SK-N-SH treated with all-trans-retinoic acid at 6 μM for 48 hours (cell line): ENCODE measurements around the gene MSX1.
"Not testable (repeated sequence)": the region's sequence is repeated elsewhere in the genome, so short reads cannot be mapped to it uniquely, and the experiment has no call there.

Experiments
- ATAC-seq: fragments of 200-7000 bp; cut with Tn5 transposase; 3 replicates; pipeline ENCODE4 v1.9.1; 2020; ENCODE audit warnings: mild to moderate bottlenecking, moderate library complexity
- ARNTL ChIP-seq: fragments of 450-650 bp; formaldehyde crosslinking; IDR thresholded peaks from 2 replicates; pipeline ENCODE4 v1.5.0; 2020; ENCODE audit warnings: low read depth, mild to moderate bottlenecking, moderate library complexity, borderline replicate concordance
- BACH2 ChIP-seq: fragments of 250-450 bp; sonication (Bioruptor Pico); IDR thresholded peaks from 2 replicates; pipeline ENCODE4 v1.9.0; 2021; ENCODE audit warnings: mild to moderate bottlenecking, borderline replicate concordance
- CSDC2 ChIP-seq: fragments of 250-450 bp; sonication (Bioruptor Pico); IDR thresholded peaks from 2 replicates; pipeline ENCODE4 v1.5.0; 2020; ENCODE audit warnings: mild to moderate bottlenecking, moderate library complexity
- ESRRG ChIP-seq: fragments of 250-450 bp; sonication (Bioruptor Pico); IDR thresholded peaks from 2 replicates; pipeline ENCODE4 v1.6.1; 2021; ENCODE audit warnings: mild to moderate bottlenecking
- GLIS3 ChIP-seq: fragments of 250-450 bp; sonication (Bioruptor Pico); IDR thresholded peaks from 2 replicates; pipeline ENCODE4 v1.5.0; 2020; ENCODE audit warnings: mild to moderate bottlenecking, moderate library complexity
- ISL1 ChIP-seq: fragments of 250-450 bp; sonication (Bioruptor Pico); IDR thresholded peaks from 2 replicates; pipeline ENCODE4 v2.1.2; 2022; ENCODE audit warnings: mild to moderate bottlenecking, moderate library complexity
- OSR1 ChIP-seq: fragments of 250-450 bp; sonication (Bioruptor Pico); IDR thresholded peaks from 2 replicates; pipeline ENCODE4 v1.8.0; 2022; ENCODE audit warnings: moderate library complexity, mild to moderate bottlenecking, inconsistent platforms
- PPARA ChIP-seq: fragments of 250-450 bp; sonication (Bioruptor Pico); IDR thresholded peaks from 2 replicates; pipeline ENCODE4 v1.5.0; 2020; ENCODE audit warnings: mild to moderate bottlenecking, borderline replicate concordance
- RARB ChIP-seq: fragments of 250-450 bp; sonication (Bioruptor Pico); IDR thresholded peaks from 2 replicates; pipeline ENCODE4 v1.8.0; 2021; ENCODE audit warnings: mild to moderate bottlenecking, moderate library complexity
- SNAI2 ChIP-seq: fragments of 250-450 bp; sonication (Bioruptor Pico); IDR thresholded peaks from 2 replicates; pipeline ENCODE4 v1.5.0; 2020; ENCODE audit warnings: mild to moderate bottlenecking, moderate library complexity
- TCF4 ChIP-seq: fragments of 250-450 bp; sonication (Bioruptor Pico); IDR thresholded peaks from 2 replicates; pipeline ENCODE4 v1.8.0; 2021; ENCODE audit warnings: mild to moderate bottlenecking, moderate library complexity, borderline replicate concordance
- TOX ChIP-seq: fragments of 250-450 bp; sonication (Bioruptor Pico); IDR thresholded peaks from 2 replicates; pipeline ENCODE4 v1.8.0; 2021; ENCODE audit warnings: mild to moderate bottlenecking, moderate library complexity, borderline replicate concordance
- ZC3H10 ChIP-seq: fragments of 250-450 bp; sonication (Bioruptor Pico); IDR thresholded peaks from 2 replicates; pipeline ENCODE4 v1.5.1; 2021; ENCODE audit warnings: mild to moderate bottlenecking, moderate library complexity
- ZFP3 ChIP-seq: fragments of 250-450 bp; sonication (Bioruptor Pico); IDR thresholded peaks from 2 replicates; pipeline ENCODE4 v1.5.0; 2020; ENCODE audit warnings: mild to moderate bottlenecking, moderate library complexity
- ZFP30 ChIP-seq: fragments of 450-650 bp; formaldehyde crosslinking; IDR thresholded peaks from 2 replicates; pipeline ENCODE4 v1.5.0; 2022; ENCODE audit warnings: mild to moderate bottlenecking, moderate library complexity
- ZNF565 ChIP-seq: fragments of 450-650 bp; formaldehyde crosslinking; conservative IDR thresholded peaks from 2 replicates; pipeline ENCODE4 v1.5.0; 2020; ENCODE audit warnings: low read depth, mild to moderate bottlenecking, moderate library complexity
- ZNF70 ChIP-seq: fragments of 450-650 bp; formaldehyde crosslinking; IDR thresholded peaks from 2 replicates; pipeline ENCODE4 v1.5.0; 2020; ENCODE audit warnings: mild to moderate bottlenecking, moderate library complexity
- TF ChIP-seq, protein P1 (sequence below): fragments of 250-450 bp; sonication (Bioruptor Pico); IDR thresholded peaks from 2 replicates; pipeline ENCODE4 v1.5.1; 2020; ENCODE audit warnings: low read depth, mild to moderate bottlenecking, moderate library complexity
- TF ChIP-seq, protein P2 (sequence below): fragments of 250-450 bp; sonication (Bioruptor Pico); IDR thresholded peaks from 2 replicates; pipeline ENCODE4 v1.8.0; 2021; ENCODE audit warnings: low read depth, mild to moderate bottlenecking, moderate library complexity, borderline replicate concordance
- TF ChIP-seq, protein P3 (sequence below): fragments of 250-450 bp; sonication (Bioruptor Pico); IDR thresholded peaks from 2 replicates; pipeline ENCODE4 v1.5.1; 2021; ENCODE audit warnings: mild to moderate bottlenecking, moderate library complexity
- TF ChIP-seq, protein P4 (sequence below): fragments of 250-450 bp; sonication (Bioruptor Pico); IDR thresholded peaks from 2 replicates; pipeline ENCODE4 v1.8.0; 2020; ENCODE audit warnings: mild to moderate bottlenecking, moderate library complexity, borderline replicate concordance
- TF ChIP-seq, protein P5 (sequence below): fragments of 250-450 bp; sonication (Bioruptor Pico); IDR thresholded peaks from 2 replicates; pipeline ENCODE4 v1.5.0; 2020; ENCODE audit warnings: mild to moderate bottlenecking, moderate library complexity

Gene MSX1

DNA sequence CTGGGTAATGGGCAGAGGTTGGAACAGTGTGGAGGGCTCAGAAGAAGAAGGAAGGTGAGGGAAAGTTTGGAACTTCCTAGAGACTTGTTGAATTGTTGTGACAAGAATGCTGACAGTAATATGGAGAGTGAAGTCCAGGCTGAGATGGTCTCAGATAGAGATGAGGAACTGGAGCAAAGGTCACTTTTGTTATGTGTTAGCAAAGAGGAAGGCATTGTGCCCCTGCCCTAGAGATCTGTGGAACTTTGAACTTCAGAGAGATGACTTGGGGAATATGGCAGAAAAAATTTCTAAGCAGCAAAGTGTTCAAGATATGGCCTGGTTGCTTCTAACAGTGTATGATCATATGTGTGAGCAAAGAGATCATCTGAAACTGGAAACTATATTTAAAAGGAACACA lies 37.9 kb upstream of the MSX1 start:
- TF ChIP-seq SNAI2 (CRISPR knock-in tag) (no peak), BACH2 (CRISPR knock-in tag) (no peak), RARB (no peak), CSDC2 (CRISPR knock-in tag) (no peak), GLIS3 (CRISPR knock-in tag) (no peak), TCF4 (CRISPR knock-in tag) (no peak), TOX (no peak), ZNF70 (CRISPR knock-in tag) (no peak)
- ATAC-seq: no peak

DNA sequence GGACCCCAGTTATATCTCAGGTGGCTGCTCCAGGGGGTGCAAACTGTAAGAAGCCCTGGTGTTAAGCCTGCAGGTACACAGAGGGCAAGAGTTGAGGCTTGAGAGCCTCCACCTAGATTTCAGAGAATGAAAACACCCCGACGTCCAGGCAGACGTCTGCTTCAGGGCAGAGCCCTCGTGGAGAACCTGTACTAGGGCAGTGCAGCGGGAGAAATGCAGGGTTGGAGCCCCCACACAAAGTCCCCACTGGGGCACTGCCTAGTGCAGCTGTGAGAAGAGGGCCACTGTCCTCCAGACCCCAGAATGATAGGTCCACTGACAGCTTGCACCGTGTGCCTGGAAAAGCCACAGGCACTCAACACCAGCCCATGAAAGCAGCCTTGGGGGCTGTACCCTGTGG lies 37.2 kb upstream of the MSX1 start:
- not testable (repeated sequence) for ATAC-seq

DNA sequence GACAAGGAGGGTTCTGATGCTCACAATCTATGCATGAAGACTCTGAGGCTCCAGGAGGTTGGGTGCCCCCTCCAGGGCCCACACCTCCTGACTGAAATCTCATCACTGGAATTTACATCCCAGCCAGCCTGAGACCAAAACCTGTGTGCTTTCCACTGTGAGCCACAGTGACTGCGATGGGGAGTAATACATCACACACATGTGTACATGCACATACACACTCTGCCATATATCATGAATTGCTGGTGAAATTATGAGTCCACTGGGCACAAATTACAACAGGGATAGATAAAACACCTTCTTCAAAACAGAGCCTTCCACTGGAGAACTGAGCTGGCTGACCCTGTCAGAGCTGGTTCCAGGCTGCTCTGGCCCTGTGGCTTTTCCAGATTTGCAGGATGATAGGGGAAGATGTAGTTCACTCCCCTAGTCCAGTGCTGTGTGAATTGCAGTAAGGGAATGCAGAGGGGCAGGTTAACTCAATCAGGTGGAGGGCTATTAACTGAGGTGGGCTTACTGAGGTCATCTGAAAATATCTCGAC lies 35.8 kb upstream of the MSX1 start:
- no peak for TF ChIP-seq TOX
- no peak for TF ChIP-seq BACH2 (CRISPR knock-in tag)
- no peak for TF ChIP-seq ISL1
- TF ChIP-seq PPARA (CRISPR knock-in tag): no peak
- no peak for TF ChIP-seq RARB
- no peak for TF ChIP-seq OSR1 (CRISPR knock-in tag)
- TF ChIP-seq, protein P1, sequence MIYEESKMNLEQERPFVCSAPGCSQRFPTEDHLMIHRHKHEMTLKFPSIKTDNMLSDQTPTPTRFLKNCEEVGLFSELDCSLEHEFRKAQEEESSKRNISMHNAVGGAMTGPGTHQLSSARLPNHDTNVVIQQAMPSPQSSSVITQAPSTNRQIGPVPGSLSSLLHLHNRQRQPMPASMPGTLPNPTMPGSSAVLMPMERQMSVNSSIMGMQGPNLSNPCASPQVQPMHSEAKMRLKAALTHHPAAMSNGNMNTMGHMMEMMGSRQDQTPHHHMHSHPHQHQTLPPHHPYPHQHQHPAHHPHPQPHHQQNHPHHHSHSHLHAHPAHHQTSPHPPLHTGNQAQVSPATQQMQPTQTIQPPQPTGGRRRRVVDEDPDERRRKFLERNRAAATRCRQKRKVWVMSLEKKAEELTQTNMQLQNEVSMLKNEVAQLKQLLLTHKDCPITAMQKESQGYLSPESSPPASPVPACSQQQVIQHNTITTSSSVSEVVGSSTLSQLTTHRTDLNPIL (CRISPR knock-in tag): no peak
- ATAC-seq: no peak

DNA sequence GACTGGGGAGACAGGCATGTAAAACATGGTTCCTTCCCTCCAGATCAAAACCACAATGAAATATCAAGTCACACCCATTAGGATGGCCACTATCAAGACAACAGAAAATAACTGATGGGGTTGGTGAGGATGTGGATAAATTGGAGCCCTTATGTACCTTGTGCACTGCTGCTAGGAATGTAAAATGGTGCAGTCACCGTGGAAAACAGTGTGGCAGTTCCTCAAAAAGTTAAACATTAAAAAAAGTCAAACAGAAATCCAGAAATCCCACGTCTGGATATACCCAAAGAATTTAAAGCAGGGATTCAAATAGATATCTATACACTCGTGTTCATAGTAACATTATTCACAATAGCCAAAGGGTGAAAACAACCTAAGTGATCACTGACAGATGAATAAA lies 35.2 kb upstream of the MSX1 start:
- no peak for ATAC-seq
- TF ChIP-seq OSR1 (CRISPR knock-in tag) (no peak), ARNTL (CRISPR knock-in tag) (no peak), SNAI2 (CRISPR knock-in tag) (no peak)

DNA sequence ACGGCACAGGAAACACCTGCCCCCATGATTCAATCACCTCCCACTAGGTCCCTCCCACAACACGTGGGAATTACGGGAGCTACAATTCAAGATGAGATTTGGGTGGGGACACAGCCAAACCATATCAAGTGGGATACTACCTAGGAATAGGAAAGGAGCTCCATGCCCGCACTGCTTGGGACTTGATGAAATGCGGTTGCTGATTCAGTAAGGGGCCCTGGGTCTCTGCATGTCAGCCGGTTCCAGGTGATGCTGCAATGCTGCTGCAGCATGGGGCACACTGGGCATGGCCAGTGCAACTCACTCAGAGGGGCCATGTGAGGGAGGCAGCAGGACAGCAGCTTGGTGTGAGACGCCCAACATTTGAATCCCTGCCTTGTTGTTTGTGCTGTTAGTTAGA lies 34.0 kb upstream of the MSX1 start:
- ATAC-seq: no peak
- no peak for TF ChIP-seq RARB
- no peak for TF ChIP-seq TCF4 (CRISPR knock-in tag)
- no peak for TF ChIP-seq TOX
- TF ChIP-seq ZC3H10: no peak
- no peak for TF ChIP-seq OSR1 (CRISPR knock-in tag)
- TF ChIP-seq ESRRG (CRISPR knock-in tag): no peak

DNA sequence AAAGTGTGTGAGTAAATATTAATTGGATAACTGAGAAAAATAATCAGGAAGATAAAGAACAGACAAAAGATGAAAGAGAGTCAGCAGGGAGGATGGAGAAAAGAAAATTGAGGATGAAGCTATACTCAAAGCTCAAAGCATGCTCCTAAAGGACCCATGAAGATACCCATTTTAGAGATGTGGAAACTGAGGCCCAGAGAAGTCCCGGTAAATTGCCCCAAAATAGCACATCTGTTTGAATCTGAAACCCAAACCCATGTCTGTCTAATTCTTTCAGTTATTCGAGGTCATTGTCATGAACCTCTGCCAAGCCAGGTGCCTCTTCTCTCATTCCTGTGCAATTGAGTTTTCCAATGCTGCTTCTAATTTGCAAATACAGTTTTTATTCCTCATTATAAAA lies 29.6 kb upstream of the MSX1 start:
- ATAC-seq: no peak
- TF ChIP-seq GLIS3 (CRISPR knock-in tag): no peak
- TF ChIP-seq PPARA (CRISPR knock-in tag): no peak
- no peak for TF ChIP-seq CSDC2 (CRISPR knock-in tag)
- TF ChIP-seq TCF4 (CRISPR knock-in tag): no peak
- TF ChIP-seq, protein P2, sequence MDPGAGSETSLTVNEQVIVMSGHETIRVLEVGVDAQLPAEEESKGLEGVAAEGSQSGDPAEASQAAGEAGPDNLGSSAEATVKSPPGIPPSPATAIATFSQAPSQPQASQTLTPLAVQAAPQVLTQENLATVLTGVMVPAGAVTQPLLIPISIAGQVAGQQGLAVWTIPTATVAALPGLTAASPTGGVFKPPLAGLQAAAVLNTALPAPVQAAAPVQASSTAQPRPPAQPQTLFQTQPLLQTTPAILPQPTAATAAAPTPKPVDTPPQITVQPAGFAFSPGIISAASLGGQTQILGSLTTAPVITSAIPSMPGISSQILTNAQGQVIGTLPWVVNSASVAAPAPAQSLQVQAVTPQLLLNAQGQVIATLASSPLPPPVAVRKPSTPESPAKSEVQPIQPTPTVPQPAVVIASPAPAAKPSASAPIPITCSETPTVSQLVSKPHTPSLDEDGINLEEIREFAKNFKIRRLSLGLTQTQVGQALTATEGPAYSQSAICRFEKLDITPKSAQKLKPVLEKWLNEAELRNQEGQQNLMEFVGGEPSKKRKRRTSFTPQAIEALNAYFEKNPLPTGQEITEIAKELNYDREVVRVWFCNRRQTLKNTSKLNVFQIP: no peak
- no peak for TF ChIP-seq OSR1 (CRISPR knock-in tag)
- no peak for TF ChIP-seq ESRRG (CRISPR knock-in tag)
- no peak for TF ChIP-seq BACH2 (CRISPR knock-in tag)
- TF ChIP-seq, protein P3, sequence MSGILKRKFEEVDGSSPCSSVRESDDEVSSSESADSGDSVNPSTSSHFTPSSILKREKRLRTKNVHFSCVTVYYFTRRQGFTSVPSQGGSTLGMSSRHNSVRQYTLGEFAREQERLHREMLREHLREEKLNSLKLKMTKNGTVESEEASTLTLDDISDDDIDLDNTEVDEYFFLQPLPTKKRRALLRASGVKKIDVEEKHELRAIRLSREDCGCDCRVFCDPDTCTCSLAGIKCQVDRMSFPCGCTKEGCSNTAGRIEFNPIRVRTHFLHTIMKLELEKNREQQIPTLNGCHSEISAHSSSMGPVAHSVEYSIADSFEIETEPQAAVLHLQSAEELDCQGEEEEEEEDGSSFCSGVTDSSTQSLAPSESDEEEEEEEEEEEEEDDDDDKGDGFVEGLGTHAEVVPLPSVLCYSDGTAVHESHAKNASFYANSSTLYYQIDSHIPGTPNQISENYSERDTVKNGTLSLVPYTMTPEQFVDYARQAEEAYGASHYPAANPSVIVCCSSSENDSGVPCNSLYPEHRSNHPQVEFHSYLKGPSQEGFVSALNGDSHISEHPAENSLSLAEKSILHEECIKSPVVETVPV (CRISPR knock-in tag): no peak
- TF ChIP-seq, protein P1 (CRISPR knock-in tag): no peak
- TF ChIP-seq, protein P4, sequence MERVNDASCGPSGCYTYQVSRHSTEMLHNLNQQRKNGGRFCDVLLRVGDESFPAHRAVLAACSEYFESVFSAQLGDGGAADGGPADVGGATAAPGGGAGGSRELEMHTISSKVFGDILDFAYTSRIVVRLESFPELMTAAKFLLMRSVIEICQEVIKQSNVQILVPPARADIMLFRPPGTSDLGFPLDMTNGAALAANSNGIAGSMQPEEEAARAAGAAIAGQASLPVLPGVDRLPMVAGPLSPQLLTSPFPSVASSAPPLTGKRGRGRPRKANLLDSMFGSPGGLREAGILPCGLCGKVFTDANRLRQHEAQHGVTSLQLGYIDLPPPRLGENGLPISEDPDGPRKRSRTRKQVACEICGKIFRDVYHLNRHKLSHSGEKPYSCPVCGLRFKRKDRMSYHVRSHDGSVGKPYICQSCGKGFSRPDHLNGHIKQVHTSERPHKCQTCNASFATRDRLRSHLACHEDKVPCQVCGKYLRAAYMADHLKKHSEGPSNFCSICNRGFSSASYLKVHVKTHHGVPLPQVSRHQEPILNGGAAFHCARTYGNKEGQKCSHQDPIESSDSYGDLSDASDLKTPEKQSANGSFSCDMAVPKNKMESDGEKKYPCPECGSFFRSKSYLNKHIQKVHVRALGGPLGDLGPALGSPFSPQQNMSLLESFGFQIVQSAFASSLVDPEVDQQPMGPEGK (CRISPR knock-in tag): no peak
- no peak for TF ChIP-seq RARB
- TF ChIP-seq, protein P5, sequence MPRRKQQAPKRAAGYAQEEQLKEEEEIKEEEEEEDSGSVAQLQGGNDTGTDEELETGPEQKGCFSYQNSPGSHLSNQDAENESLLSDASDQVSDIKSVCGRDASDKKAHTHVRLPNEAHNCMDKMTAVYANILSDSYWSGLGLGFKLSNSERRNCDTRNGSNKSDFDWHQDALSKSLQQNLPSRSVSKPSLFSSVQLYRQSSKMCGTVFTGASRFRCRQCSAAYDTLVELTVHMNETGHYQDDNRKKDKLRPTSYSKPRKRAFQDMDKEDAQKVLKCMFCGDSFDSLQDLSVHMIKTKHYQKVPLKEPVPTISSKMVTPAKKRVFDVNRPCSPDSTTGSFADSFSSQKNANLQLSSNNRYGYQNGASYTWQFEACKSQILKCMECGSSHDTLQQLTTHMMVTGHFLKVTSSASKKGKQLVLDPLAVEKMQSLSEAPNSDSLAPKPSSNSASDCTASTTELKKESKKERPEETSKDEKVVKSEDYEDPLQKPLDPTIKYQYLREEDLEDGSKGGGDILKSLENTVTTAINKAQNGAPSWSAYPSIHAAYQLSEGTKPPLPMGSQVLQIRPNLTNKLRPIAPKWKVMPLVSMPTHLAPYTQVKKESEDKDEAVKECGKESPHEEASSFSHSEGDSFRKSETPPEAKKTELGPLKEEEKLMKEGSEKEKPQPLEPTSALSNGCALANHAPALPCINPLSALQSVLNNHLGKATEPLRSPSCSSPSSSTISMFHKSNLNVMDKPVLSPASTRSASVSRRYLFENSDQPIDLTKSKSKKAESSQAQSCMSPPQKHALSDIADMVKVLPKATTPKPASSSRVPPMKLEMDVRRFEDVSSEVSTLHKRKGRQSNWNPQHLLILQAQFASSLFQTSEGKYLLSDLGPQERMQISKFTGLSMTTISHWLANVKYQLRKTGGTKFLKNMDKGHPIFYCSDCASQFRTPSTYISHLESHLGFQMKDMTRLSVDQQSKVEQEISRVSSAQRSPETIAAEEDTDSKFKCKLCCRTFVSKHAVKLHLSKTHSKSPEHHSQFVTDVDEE (CRISPR knock-in tag): no peak
- no peak for TF ChIP-seq ZNF565 (CRISPR knock-in tag)
- TF ChIP-seq ZC3H10: no peak
- no peak for TF ChIP-seq ZFP30
- TF ChIP-seq ARNTL (CRISPR knock-in tag): no peak
- TF ChIP-seq ZFP3 (CRISPR knock-in tag): no peak
- TF ChIP-seq, all 23 proteins: peak for 0
